Measurements from ENCODE around the gene CCT8L2.
"Not testable (repeated sequence)": the region's sequence is repeated elsewhere in the genome, so short reads cannot be mapped to it uniquely, and the experiment has no call there.

Gene CCT8L2

GRCh38 chr22:16562711-16563554 is 29.7 kb downstream of the CCT8L2 start:
- in situ Hi-C loops (cut with HindIII; ENCODE audit: low pct_ligation_motif_present, low pct_unique_long_range_greater_than_20kb, low sequenced_read_pairs): no loop called here

GRCh38 chr22:16561093-16561658 is 31.4 kb downstream of the CCT8L2 start:
- DNase-seq; in situ Hi-C loops (cut with HindIII; ENCODE audit: low pct_ligation_motif_present, low pct_unique_long_range_greater_than_20kb, low sequenced_read_pairs): not testable (repeated sequence)

More at GRCh38 chr22:16562711-16563554, 29.7 kb downstream of the CCT8L2 start:
- DNase-seq: no peak

- in situ Hi-C loops (cut with HindIII; ENCODE audit: low pct_ligation_motif_present, low pct_unique_long_range_greater_than_20kb, low sequenced_read_pairs); DNase-seq: not testable (repeated sequence)
Observed at GRCh38 chr22:16560651-16561050, 32.0 kb downstream of the CCT8L2 start.

- in situ Hi-C loops (cut with HindIII; ENCODE audit: low pct_ligation_motif_present, low pct_unique_long_range_greater_than_20kb, low sequenced_read_pairs); DNase-seq: not testable (repeated sequence)
Observed at GRCh38 chr22:16559996-16560395, 32.6 kb downstream of the CCT8L2 start.

- DNase-seq: no peak
- in situ Hi-C loops (cut with HindIII; ENCODE audit: low pct_ligation_motif_present, low pct_unique_long_range_greater_than_20kb, low sequenced_read_pairs): no loop called here
Observed at GRCh38 chr22:16559056-16559955, 33.3 kb downstream of the CCT8L2 start.

GRCh38 chr22:16558376-16558945 is 34.1 kb downstream of the CCT8L2 start:
- DNase-seq; in situ Hi-C loops (cut with HindIII; ENCODE audit: low pct_ligation_motif_present, low pct_unique_long_range_greater_than_20kb, low sequenced_read_pairs): not testable (repeated sequence)

- DNase-seq; in situ Hi-C loops (cut with HindIII; ENCODE audit: low pct_ligation_motif_present, low pct_unique_long_range_greater_than_20kb, low sequenced_read_pairs): not testable (repeated sequence)
Observed at GRCh38 chr22:16557511-16557910, 35.1 kb downstream of the CCT8L2 start.

- in situ Hi-C loops (cut with HindIII; ENCODE audit: low pct_ligation_motif_present, low pct_unique_long_range_greater_than_20kb, low sequenced_read_pairs); DNase-seq: not testable (repeated sequence)
Observed at GRCh38 chr22:16555077-16555994, 37.3 kb downstream of the CCT8L2 start.

- in situ Hi-C loops (cut with HindIII; ENCODE audit: low pct_ligation_motif_present, low pct_unique_long_range_greater_than_20kb, low sequenced_read_pairs); DNase-seq: not testable (repeated sequence)
Observed at GRCh38 chr22:16543310-16543709, 49.3 kb downstream of the CCT8L2 start.

Measured in ACHN (cell line).